Keratinocyte (primary cell): ENCODE measurements around the gene IL17RD. TPM values are rescaled to one million over a fixed set of nuclear protein-coding genes. Genes with fewer than 3 reads are reported as not detected.

Experiments
- DNase-seq: peaks from one replicate; pipeline ENCODE4 v3.0.0-alpha.2; 2011; ENCODE audit warnings: low read depth, missing footprints, low spot score
- FAIRE-seq: peaks from 2 replicates; lab custom pipeline; 2011; peaks lifted over from hg19 to GRCh38; lab: Jason Lieb, UNC
- H2AFZ ChIP-seq: 2 replicates; pipeline ENCODE4 v1.6.0; 2012; ENCODE audit warnings: low read length, control low read depth, inconsistent platforms; ENCODE audit not compliant: control insufficient read depth
- H3K27ac ChIP-seq: 2 replicates; pipeline ENCODE4 v1.5.1; 2011; ENCODE audit warnings: low read length; ENCODE audit not compliant: control insufficient read depth, insufficient read depth
- H3K27me3 ChIP-seq: 3 replicates; pipeline ENCODE4 v1.6.0; 2011; ENCODE audit warnings: low read length; ENCODE audit not compliant: control insufficient read depth, insufficient read depth; ENCODE audit errors: extremely low read depth
- H3K36me3 ChIP-seq, 2 experiments: 2 replicates in 1 of 2; 3 replicates in 1 of 2; pipeline ENCODE4 v1.5.1; 2011; ENCODE audit warnings: low read length in 2 of 2, mild to moderate bottlenecking in 1 of 2; ENCODE audit not compliant: control insufficient read depth in 2 of 2, insufficient read depth in 2 of 2; ENCODE audit errors: extremely low read depth in 1 of 2
- H3K4me1 ChIP-seq: 3 replicates; pipeline ENCODE4 v1.5.1; 2011; ENCODE audit warnings: low read length; ENCODE audit not compliant: control insufficient read depth, insufficient read depth; ENCODE audit errors: extremely low read depth
- H3K4me2 ChIP-seq: 3 replicates; pipeline ENCODE4 v1.6.0; 2011; ENCODE audit warnings: low read depth, low read length; ENCODE audit not compliant: control insufficient read depth, insufficient read depth; ENCODE audit errors: extremely low read depth
- H3K4me3 ChIP-seq, 3 experiments: fragments of 200-600 bp in 1 of 3; sonication (generic) in 1 of 3; 2 replicates in 2 of 3; 3 replicates in 1 of 3; pipeline ENCODE4 v1.5.1; 2011 to 2016; ENCODE audit warnings: low read length in 3 of 3, mild to moderate bottlenecking in 3 of 3, control low read depth in 2 of 3, inconsistent platforms in 1 of 3, low read depth in 1 of 3, mixed read lengths in 1 of 3, mixed run types in 1 of 3, moderate library complexity in 1 of 3; ENCODE audit not compliant: control insufficient read depth in 2 of 3, insufficient read depth in 2 of 3; ENCODE audit errors: extremely low read depth in 1 of 3
- H3K79me2 ChIP-seq: 2 replicates; pipeline ENCODE4 v1.6.0; 2012; ENCODE audit warnings: low read length; ENCODE audit not compliant: control insufficient read depth, insufficient read depth
- H3K9ac ChIP-seq: 3 replicates; pipeline ENCODE4 v1.6.0; 2011; ENCODE audit warnings: low read length; ENCODE audit not compliant: control insufficient read depth, insufficient read depth; ENCODE audit errors: extremely low read depth
- H3K9me1 ChIP-seq: 3 replicates; pipeline ENCODE4 v1.6.0; 2011; ENCODE audit warnings: low read length; ENCODE audit not compliant: control insufficient read depth, insufficient read depth; ENCODE audit errors: extremely low read depth
- H3K9me3 ChIP-seq: 2 replicates; pipeline ENCODE4 v1.5.1; 2012; ENCODE audit warnings: low read depth, low read length; ENCODE audit not compliant: control insufficient read depth
- H4K20me1 ChIP-seq: 3 replicates; pipeline ENCODE4 v1.6.0; 2011; ENCODE audit warnings: low read length; ENCODE audit not compliant: control insufficient read depth, insufficient read depth; ENCODE audit errors: extremely low read depth
- EZH2 ChIP-seq: IDR thresholded peaks from one replicate; pipeline ENCODE4 v1.6.1; 2012; ENCODE audit warnings: inconsistent platforms, mild to moderate bottlenecking, low read length, moderate library complexity
- dilution Hi-C: fragments of 300-500 bp; cut with MboI; formaldehyde crosslinking; loops from one replicate; pipeline ENCODE4 v1.7.0; 2020; ENCODE audit warnings: low sequenced_read_pairs; ENCODE audit not compliant: extremely low pct_ligation_motif_present
- polyA plus RNA-seq, 5 experiments: library from polyadenylated mRNA; depleted of rRNA in 3 of 5; stranded (reverse) in 3 of 5; stranded (forward) in 1 of 5; unstranded in 1 of 5; fragments of >200 nt; gene quantifications; 1 replicate in 1 of 5; 2 replicates in 3 of 5; 3 replicates in 1 of 5; pipeline versions ENCODE4 v1.2.1 to v1.2.3, GENCODE V29; 2011 to 2012; ENCODE audit warnings: missing spikeins in 2 of 5, low read depth in 1 of 5, low replicate concordance in 1 of 5
- TF ChIP-seq, protein P1 (sequence below), 3 experiments: IDR thresholded peaks in 1 of 3; conservative IDR thresholded peaks in 1 of 3; optimal IDR thresholded peaks in 1 of 3; 2 replicates in 2 of 3; 3 replicates in 1 of 3; pipeline versions ENCODE3 to v1.5.1; 2011; ENCODE audit warnings: low read length in 3 of 3, mild to moderate bottlenecking in 3 of 3, moderate library complexity in 2 of 3, control low read depth in 1 of 3, inconsistent platforms in 1 of 3; ENCODE audit not compliant: insufficient read depth in 2 of 3; ENCODE audit errors: extremely low read depth in 1 of 3

Gene IL17RD
- polyA plus RNA-seq, 1 donor (not counting 4 experiments of a cell fraction or from before 2014, with no cell fraction given): 1.4 TPM

DNA sequence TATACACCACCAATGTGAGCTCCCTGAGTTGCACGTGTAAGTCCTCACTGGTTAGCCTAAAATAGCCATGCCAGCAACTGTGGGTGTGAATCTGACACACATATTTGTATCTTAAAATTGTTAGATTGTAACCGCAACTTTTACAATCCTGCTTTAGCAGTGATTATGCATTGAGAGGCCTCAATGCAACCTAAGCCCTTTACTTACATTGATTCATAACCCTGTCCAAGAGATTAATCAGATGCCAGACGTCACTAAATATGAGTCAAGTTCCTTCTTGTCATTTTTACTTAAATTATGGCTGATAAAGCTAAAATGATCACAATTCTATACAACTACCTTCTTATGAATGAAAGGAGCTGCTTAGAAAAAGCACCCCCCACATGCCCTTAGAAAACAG, 46.9 kb downstream of the IL17RD start:
- Histone ChIP-seq H3K36me3 (no peaks in the 10 kb centered on the region), H4K20me1 (no peaks in the 10 kb centered on the region), H3K4me3 (no peak overlapping the region), H3K9me1 (no peaks in the 10 kb centered on the region), H3K9ac (no peak overlapping the region), H3K27ac (no peak overlapping the region), H3K79me2 (no peaks in the 10 kb centered on the region), H3K9me3 (no peaks in the 10 kb centered on the region), H3K4me2 (no peak overlapping the region), H3K27me3 (no peaks in the 10 kb centered on the region), H2AFZ (no peak overlapping the region), H3K4me1 (no peaks in the 10 kb centered on the region)
- FAIRE-seq: no peak
- no peak for DNase-seq
- dilution Hi-C loops: no loop called here
- TF ChIP-seq, protein P1, sequence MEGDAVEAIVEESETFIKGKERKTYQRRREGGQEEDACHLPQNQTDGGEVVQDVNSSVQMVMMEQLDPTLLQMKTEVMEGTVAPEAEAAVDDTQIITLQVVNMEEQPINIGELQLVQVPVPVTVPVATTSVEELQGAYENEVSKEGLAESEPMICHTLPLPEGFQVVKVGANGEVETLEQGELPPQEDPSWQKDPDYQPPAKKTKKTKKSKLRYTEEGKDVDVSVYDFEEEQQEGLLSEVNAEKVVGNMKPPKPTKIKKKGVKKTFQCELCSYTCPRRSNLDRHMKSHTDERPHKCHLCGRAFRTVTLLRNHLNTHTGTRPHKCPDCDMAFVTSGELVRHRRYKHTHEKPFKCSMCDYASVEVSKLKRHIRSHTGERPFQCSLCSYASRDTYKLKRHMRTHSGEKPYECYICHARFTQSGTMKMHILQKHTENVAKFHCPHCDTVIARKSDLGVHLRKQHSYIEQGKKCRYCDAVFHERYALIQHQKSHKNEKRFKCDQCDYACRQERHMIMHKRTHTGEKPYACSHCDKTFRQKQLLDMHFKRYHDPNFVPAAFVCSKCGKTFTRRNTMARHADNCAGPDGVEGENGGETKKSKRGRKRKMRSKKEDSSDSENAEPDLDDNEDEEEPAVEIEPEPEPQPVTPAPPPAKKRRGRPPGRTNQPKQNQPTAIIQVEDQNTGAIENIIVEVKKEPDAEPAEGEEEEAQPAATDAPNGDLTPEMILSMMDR (optimal IDR thresholded peaks at IDR 0.05 in 1 of 3, IDR thresholded peaks at IDR 0.05 in 1 of 3, conservative IDR thresholded peaks at IDR 0.05 in 1 of 3; ENCODE audit: extremely low read depth in 1 of 3, insufficient read depth in 2 of 3, low read length in 3 of 3): no peak
- no peak for TF ChIP-seq EZH2

DNA sequence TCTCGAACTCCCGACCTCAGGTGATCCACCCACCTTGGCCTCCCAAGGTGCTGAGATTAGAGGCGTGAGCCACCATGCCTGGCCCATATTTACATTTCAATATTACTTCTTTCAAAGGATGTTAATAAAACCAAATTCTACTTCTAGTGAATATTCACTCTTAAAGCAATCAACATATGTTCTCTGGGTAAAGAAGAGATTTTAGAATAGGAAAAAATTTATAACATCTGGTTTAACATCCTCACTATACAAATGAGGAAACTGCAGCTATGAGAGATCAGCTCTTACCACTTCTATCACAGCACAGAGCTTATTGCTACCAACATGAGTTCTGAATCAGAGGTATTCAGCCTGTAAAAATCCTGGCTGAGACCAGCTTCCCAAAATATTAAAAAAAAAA, 48.7 kb downstream of the IL17RD start:
- no peak for TF ChIP-seq EZH2
- TF ChIP-seq, protein P1 (optimal IDR thresholded peaks at IDR 0.05 in 1 of 3, IDR thresholded peaks at IDR 0.05 in 1 of 3, conservative IDR thresholded peaks at IDR 0.05 in 1 of 3; ENCODE audit: extremely low read depth in 1 of 3, insufficient read depth in 2 of 3, low read length in 3 of 3): no peak
- H2AFZ ChIP-seq: no peak overlapping the region
- H3K4me1 ChIP-seq: no peaks in the 10 kb centered on the region
- no peak overlapping the region for H3K27ac ChIP-seq
- H3K79me2 ChIP-seq: no peaks in the 10 kb centered on the region
- H3K4me2 ChIP-seq: no peak overlapping the region
- H4K20me1 ChIP-seq: no peaks in the 10 kb centered on the region
- no peak overlapping the region for H3K9ac ChIP-seq
- dilution Hi-C loops: no loop called here
- no peak overlapping the region for H3K4me3 ChIP-seq
- H3K9me1 ChIP-seq: no peaks in the 10 kb centered on the region
- no peaks in the 10 kb centered on the region for H3K9me3 ChIP-seq
- no peak for FAIRE-seq
- no peaks in the 10 kb centered on the region for H3K36me3 ChIP-seq
- DNase-seq: no peak
- no peaks in the 10 kb centered on the region for H3K27me3 ChIP-seq
